Measurements from ENCODE around the gene ERCC2. TPM values are rescaled to one million over a fixed set of nuclear protein-coding genes. Genes with fewer than 3 reads are reported as not detected.

The ERCC2 gene
- total RNA-seq, 1 experiment from 2014 or later: 102 TPM

GRCh38 chr19:45346449-45346848 lies 23.9 kb downstream of the ERCC2 start:
- H3K36me3 Mint-ChIP-seq: peaks cover 10% of the 10 kb centered on the region
- no peak for TF ChIP-seq EMX1 (CRISPR knock-in tag; IDR thresholded peaks at IDR 0.05)
- TF ChIP-seq NFATC4 (CRISPR knock-in tag; IDR thresholded peaks at IDR 0.05): no peak
- TF ChIP-seq NR1H2 (CRISPR knock-in tag; IDR thresholded peaks at IDR 0.05): no peak
- TF ChIP-seq SMAD3 (CRISPR knock-in tag; IDR thresholded peaks at IDR 0.05; ENCODE audit: borderline replicate concordance): no peak
- TF ChIP-seq FOXP1 (CRISPR knock-in tag; IDR thresholded peaks at IDR 0.05; ENCODE audit: borderline replicate concordance): no peak
- no peak for TF ChIP-seq HMGXB4 (CRISPR knock-in tag; IDR thresholded peaks at IDR 0.05)
- no peak for TF ChIP-seq ATF3 (CRISPR knock-in tag; conservative IDR thresholded peaks at IDR 0.05)
- no peak for TF ChIP-seq E2F5 (CRISPR knock-in tag; IDR thresholded peaks at IDR 0.05)
- no peak for TF ChIP-seq IRF2 (CRISPR knock-in tag; IDR thresholded peaks at IDR 0.05; ENCODE audit: borderline replicate concordance, low read depth)
- no peak for TF ChIP-seq ARID4B (CRISPR knock-in tag; IDR thresholded peaks at IDR 0.05; ENCODE audit: borderline replicate concordance)
- TF ChIP-seq ZNF416 (CRISPR knock-in tag; IDR thresholded peaks at IDR 0.05): no peak
- no peak for TF ChIP-seq FOXK1 (CRISPR knock-in tag; IDR thresholded peaks at IDR 0.05)
- H3K4me3 Mint-ChIP-seq: no peak overlapping the region
- POLR2A ChIA-PET: no interaction called here
- CTCF ChIA-PET: interaction anchor here (1.1 kb wide), 2 partner anchors 98 to 168 kb away, joined by 3 to 7 read pairs; partner anchors contain the start of genes BLOC1S3 and TRAPPC6A
- peak; percentile 72 for ATAC-seq
- H3K27ac Mint-ChIP-seq: no peak overlapping the region
- no peaks in the 10 kb centered on the region for H3K27me3 Mint-ChIP-seq (ENCODE audit: low read depth)
- peak; percentile 68 for DNase-seq (ENCODE audit: low spot score)
- 0 out of 2 replicates have a peak, but pooled peaks cover 3% of the 10 kb centered on the region for H3K4me1 Mint-ChIP-seq
- H3K9me3 Mint-ChIP-seq: no peaks in the 10 kb centered on the region

- Mint-ChIP-seq H3K9me3 (no peaks in the 10 kb centered on the region), H3K27ac (no peak overlapping the region), H3K4me3 (no peak overlapping the region), H3K27me3 (ENCODE audit: low read depth) (no peaks in the 10 kb centered on the region), H3K36me3 (peaks cover 6% of the 10 kb centered on the region; the same call in 1 of the 2 replicates), H3K4me1 (0 out of 2 replicates have a peak, but pooled peaks cover 3% of the 10 kb centered on the region)
- CTCF ChIA-PET: interaction anchor here (1.0 to 1.1 kb wide), 3 partner anchors 140 to 194 kb away, joined by 3 to 6 read pairs (median 5); partner anchors contain the start of genes BLOC1S3 and TRAPPC6A
- POLR2A ChIA-PET: interaction anchor here (0.7 kb wide), 1 partner anchor 37 kb away, joined by 3 read pairs; no protein-coding TSS in a partner anchor
- DNase-seq (ENCODE audit: low spot score) (no peak), ATAC-seq (no peak)
- TF ChIP-seq ZNF138 (CRISPR knock-in tag; conservative IDR thresholded peaks at IDR 0.05) (no peak), TCF7 (CRISPR knock-in tag; IDR thresholded peaks at IDR 0.05; ENCODE audit: low read depth) (no peak), ZSCAN18 (CRISPR knock-in tag; IDR thresholded peaks at IDR 0.05) (no peak), ZNF232 (CRISPR knock-in tag; IDR thresholded peaks at IDR 0.05) (no peak), CDX4 (CRISPR knock-in tag; IDR thresholded peaks at IDR 0.05; ENCODE audit: borderline replicate concordance) (no peak), PREB (CRISPR knock-in tag; IDR thresholded peaks at IDR 0.05; ENCODE audit: borderline replicate concordance) (no peak), MLX (CRISPR knock-in tag; IDR thresholded peaks at IDR 0.05) (no peak), MAX (CRISPR knock-in tag; IDR thresholded peaks at IDR 0.05) (no peak)
These were observed 24.9 kb downstream of the ERCC2 start for GRCh38 chr19:45345506-45345860.
